CD14-positive monocyte (primary cell): Measurements from ENCODE around the gene MYBPHL. TPM values are rescaled to one million over a fixed set of nuclear protein-coding genes. Genes with fewer than 3 reads are reported as not detected.

Experiments
- DNase-seq, 3 donors: peaks; one replicate each; pipeline ENCODE4 v3.0.0-alpha.2; 2011 to 2022
- H2AFZ ChIP-seq: 2 replicates; pipeline ENCODE4 v1.6.0; 2012; ENCODE audit warnings: mild to moderate bottlenecking, low read depth, low read length, inconsistent platforms; ENCODE audit not compliant: insufficient read depth, poor library complexity, severe bottlenecking
- H3K27ac ChIP-seq, 2 donors: 1 replicate in 1 of 2; 2 replicates in 1 of 2; pipeline ENCODE4 v1.5.1; 2012 to 2013; ENCODE audit warnings: low read length in 2 of 2, control low read depth in 1 of 2, inconsistent platforms in 1 of 2, low read depth in 1 of 2, mild to moderate bottlenecking in 1 of 2
- H3K27me3 ChIP-seq, 2 donors: one replicate each; pipeline versions ENCODE4 v1.6.0 to v1.6.1; 2011 to 2013; ENCODE audit warnings: low read length in 2 of 2; ENCODE audit not compliant: control insufficient read depth in 2 of 2, insufficient read depth in 2 of 2
- H3K36me3 ChIP-seq, 2 donors: replicated peaks in 1 of 2; 1 replicate in 1 of 2; 2 replicates in 1 of 2; pipeline versions ENCODE4 v1.5.1 to v1.6.1; 2012 to 2013; ENCODE audit warnings: low read length in 2 of 2, control low read depth in 1 of 2, inconsistent platforms in 1 of 2, mild to moderate bottlenecking in 1 of 2; ENCODE audit not compliant: insufficient read depth in 2 of 2, control insufficient read depth in 1 of 2
- H3K4me1 ChIP-seq, 2 donors: 1 replicate in 1 of 2; 2 replicates in 1 of 2; pipeline versions ENCODE4 v1.5.1 to v1.6.1; 2012 to 2013; ENCODE audit warnings: low read length in 2 of 2, control low read depth in 1 of 2, inconsistent platforms in 1 of 2, mild to moderate bottlenecking in 1 of 2, moderate library complexity in 1 of 2; ENCODE audit not compliant: insufficient read depth in 2 of 2, control insufficient read depth in 1 of 2
- H3K4me2 ChIP-seq: replicated peaks from 2 replicates; pipeline ENCODE3; 2012; ENCODE audit warnings: low read length, moderate library complexity, mild to moderate bottlenecking; ENCODE audit not compliant: poor library complexity, severe bottlenecking; ENCODE audit errors: extremely low read depth
- H3K4me3 ChIP-seq, 3 experiments: fragments of 200-600 bp in 1 of 3; sonication (generic) in 1 of 3; replicated peaks in 1 of 3; 1 replicate in 2 of 3; 2 replicates in 1 of 3; pipeline ENCODE4 v1.5.1; 2011 to 2013; ENCODE audit warnings: low read length in 3 of 3, mild to moderate bottlenecking in 3 of 3, control low read depth in 2 of 3, low read depth in 2 of 3, inconsistent platforms in 1 of 3, moderate library complexity in 1 of 3
- H3K79me2 ChIP-seq: 2 replicates; pipeline ENCODE4 v1.6.0; 2012; ENCODE audit warnings: mild to moderate bottlenecking, control low read depth, inconsistent platforms, low read length, moderate library complexity; ENCODE audit not compliant: insufficient read depth
- H3K9ac ChIP-seq: 2 replicates; pipeline ENCODE4 v1.6.0; 2017; ENCODE audit warnings: low read length, mild to moderate bottlenecking; ENCODE audit not compliant: insufficient read depth, poor library complexity, severe bottlenecking
- H3K9me3 ChIP-seq, 2 donors: replicated peaks in 1 of 2; 1 replicate in 1 of 2; 2 replicates in 1 of 2; pipeline versions ENCODE4 v1.5.1 to v1.6.1; 2012 to 2013; ENCODE audit warnings: low read length in 2 of 2, control low read depth in 1 of 2; ENCODE audit not compliant: control insufficient read depth in 1 of 2, insufficient read depth in 1 of 2
- H4K20me1 ChIP-seq: 2 replicates; pipeline ENCODE4 v1.6.0; 2012; ENCODE audit warnings: mild to moderate bottlenecking, low read length, control low read depth, moderate library complexity; ENCODE audit not compliant: insufficient read depth
- H3K27ac Mint-ChIP-seq, 7 donors: one replicate each; pipeline ENCODE4 v1.8.0; 2020; ENCODE audit warnings: mild to moderate bottlenecking in 7 of 7, mixed read lengths in 7 of 7, moderate library complexity in 6 of 7, inconsistent platforms in 2 of 7
- H3K27me3 Mint-ChIP-seq, 3 donors: one replicate each; pipeline ENCODE4 v1.8.0; 2021 to 2022; ENCODE audit warnings: low read depth in 3 of 3, mild to moderate bottlenecking in 3 of 3, mixed read lengths in 3 of 3, moderate library complexity in 3 of 3, inconsistent platforms in 1 of 3
- H3K36me3 Mint-ChIP-seq, 2 donors: one replicate each; pipeline ENCODE4 v1.8.0; 2020; ENCODE audit warnings: mixed read lengths in 2 of 2, inconsistent platforms in 1 of 2, mild to moderate bottlenecking in 1 of 2
- H3K4me1 Mint-ChIP-seq: one replicate; pipeline ENCODE4 v1.8.0; 2020; ENCODE audit warnings: mild to moderate bottlenecking, mixed read lengths
- H3K4me3 Mint-ChIP-seq, 2 donors: one replicate each; pipeline ENCODE4 v1.8.0; 2020; ENCODE audit warnings: mild to moderate bottlenecking in 2 of 2, mixed read lengths in 2 of 2, moderate library complexity in 1 of 2
- H3K9me3 Mint-ChIP-seq, 7 donors: one replicate each; pipeline ENCODE4 v1.8.0; 2020 to 2022; ENCODE audit warnings: mixed read lengths in 7 of 7, mild to moderate bottlenecking in 6 of 7, moderate library complexity in 6 of 7, inconsistent platforms in 2 of 7
- CTCF ChIP-seq: fragments of 200-600 bp; IDR thresholded peaks from one replicate; pipeline ENCODE4 v1.8.0; 2022; ENCODE audit warnings: antibody characterized with exemption, mild to moderate bottlenecking
- WGBS: methylation state at CpG from one replicate; pipeline ENCODE4 v1.1.5; 2013; ENCODE audit warnings: missing lambda C conversion rate; ENCODE audit not compliant: insufficient coverage; 5-methylcytosine and 5-hydroxymethylcytosine counted together
- intact Hi-C, 2 donors: fragments of 100-400 bp; cut with micrococcal nuclease; formaldehyde crosslinking; loops; one replicate each; pipeline versions ENCODE4 v1.15.0 to v1.15.1; 2023
- polyA minus RNA-seq: library from RNA; depleted of rRNA, polyadenylated mRNA; stranded (reverse); fragments of >200 nt; gene quantifications from 2 replicates; pipeline ENCODE4 v1.2.3, GENCODE V29; 2012
- polyA plus RNA-seq, 3 donors: library from polyadenylated mRNA; depleted of rRNA in 1 of 3; unstranded in 2 of 3; stranded (reverse) in 1 of 3; fragments of 300-500 nt in 2 of 3; fragments of >200 nt in 1 of 3; fragmentation: Illumina TruSeq in 2 of 3; gene quantifications; 1 replicate in 2 of 3; 2 replicates in 1 of 3; pipeline ENCODE4 v1.2.3, GENCODE V29; 2012 to 2021
- total RNA-seq, 12 experiments: library from RNA in 1 of 12; stranded (reverse) in 1 of 12; fragments of 120-200 nt in 1 of 12; gene quantifications; one replicate each; pipeline ENCODE4 v1.2.4 and lab custom pipeline; 2013 to 2026; ENCODE audit warnings: mixed read lengths in 6 of 12, inconsistent platforms in 1 of 12

MYBPHL gene
- 0.12 TPM for total RNA-seq (2013)
- under 1 TPM in 1 of 3 donors, not detected in 2; 0.13 TPM for polyA plus RNA-seq
- not detected in 2 replicates for polyA minus RNA-seq
- total RNA-seq (lab: John Stamatoyannopoulos, UW), result 0 to 0.46 (median 0.06) reads per million in 11 experiments

- peak within 1 kb of the TSS; percentile 27 for H3K4me2 ChIP-seq
- 92% methylated on average over 2 of the region's 7 CpGs for WGBS
- peak within 1 kb of the TSS; percentile 32 for H2AFZ ChIP-seq
- Mint-ChIP-seq H3K9me3 (no peaks in the 10 kb centered on the region), H3K27ac (peak within 1 kb of the TSS in 5 of 7 donors; percentile 21 to 85 (median 54)), H3K4me1 (peaks cover 27% of the 10 kb centered on the region), H3K36me3 (peaks cover 28 to 31% of the 10 kb centered on the region in 2 donors), H3K27me3 (peaks cover 0 to 1% (median 0%) of the 10 kb centered on the region in 3 donors), H3K4me3 (peak within 1 kb of the TSS in 1 of 2 donors; percentile 32)
- peaks cover 13 to 25% of the 10 kb centered on the region in 2 donors for H3K36me3 ChIP-seq
- TF ChIP-seq CTCF, result no peak
- no peaks in the 10 kb centered on the region for H3K9me3 ChIP-seq
- DNase-seq, result no peak
- no peaks in the 10 kb centered on the region for H3K79me2 ChIP-seq
- no peaks in the 10 kb centered on the region for H4K20me1 ChIP-seq
- H3K27me3 ChIP-seq, result no peaks in the 10 kb centered on the region
- H3K27ac ChIP-seq, result peak within 1 kb of the TSS in 1 of 2 donors; percentile 52
- H3K4me1 ChIP-seq, result peaks cover 22 to 24% of the 10 kb centered on the region in 2 donors
- peak within 1 kb of the TSS; percentile 28 for H3K9ac ChIP-seq
- peak within 1 kb of the TSS in 1 of 3 experiments; percentile 35 for H3K4me3 ChIP-seq
- intact Hi-C loops, result no loop called here
Measured at GRCh38 chr1:109306832-109307273, at the start of gene MYBPHL. Gene MYBPHL, minus strand, starts transcription at chr1:109307011. Its CDS starts 20 bp downstream, at chr1:109306991.

- H2AFZ ChIP-seq, result no peak overlapping the region
- TF ChIP-seq CTCF, result no peak
- H3K27me3 ChIP-seq, result no peaks in the 10 kb centered on the region
- no peaks in the 10 kb centered on the region for H3K79me2 ChIP-seq
- H3K27me3 Mint-ChIP-seq, result peaks cover 0 to 2% (median 2%) of the 10 kb centered on the region in 3 donors
- H3K4me1 Mint-ChIP-seq, result peaks cover 14% of the 10 kb centered on the region
- peaks cover 16% of the 10 kb centered on the region in 2 donors for H3K4me1 ChIP-seq
- H3K9me3 ChIP-seq, result no peaks in the 10 kb centered on the region
- H3K36me3 ChIP-seq, result peaks cover 32 to 65% of the 10 kb centered on the region in 2 donors
- H3K4me3 Mint-ChIP-seq, result no peak overlapping the region
- no peak overlapping the region for H3K27ac Mint-ChIP-seq
- DNase-seq, result no peak
- peaks cover 0 to 2% (median 0%) of the 10 kb centered on the region in 7 donors for H3K9me3 Mint-ChIP-seq
- peaks cover 47 to 56% of the 10 kb centered on the region in 2 donors for H3K36me3 Mint-ChIP-seq
- intact Hi-C loops, result no loop called here
- H3K27ac ChIP-seq, result no peak overlapping the region
- H3K4me3 ChIP-seq, result no peak overlapping the region
- WGBS, result 100% methylated on average over 1 of the region's 1 CpG
- peaks cover 7% of the 10 kb centered on the region for H4K20me1 ChIP-seq
- no peak overlapping the region for H3K4me2 ChIP-seq
- H3K9ac ChIP-seq, result no peak overlapping the region
Measured at GRCh38 chr1:109356505-109356904, 49.7 kb upstream of the MYBPHL start.
